Activated naive CD4-positive, alpha-beta T cell treated with Interleukin-2 at 50 U/mL for 16 hours (primary cell): Measurements from ENCODE around the gene PON1.

Experiments used
- DNase-seq: peaks from one replicate; pipeline ENCODE4 v3.0.0-alpha.2; 2020

The PON1 gene

GRCh38 chr7:95316588-95316987 lies 7.7 kb downstream of the PON1 start:
- DNase-seq, result no peak

- no peak for DNase-seq
Observed at GRCh38 chr7:95312561-95312960, 11.8 kb downstream of the PON1 start.

- DNase-seq, result no peak
Observed at GRCh38 chr7:95311389-95311788, 12.9 kb downstream of the PON1 start.

- DNase-seq, result no peak
Observed at GRCh38 chr7:95309951-95310350, 14.4 kb downstream of the PON1 start.

- DNase-seq, result no peak
Observed at GRCh38 chr7:95304990-95305389, 19.3 kb downstream of the PON1 start.

GRCh38 chr7:95303013-95303905 lies 21.1 kb downstream of the PON1 start:
- DNase-seq, result no peak

- DNase-seq, result no peak
Observed at GRCh38 chr7:95298091-95298490, 26.2 kb downstream of the PON1 start.

GRCh38 chr7:95297041-95297440 lies 27.3 kb downstream of the PON1 start:
- no peak for DNase-seq

- DNase-seq, result no peak
Observed at GRCh38 chr7:95296456-95296855, 27.9 kb downstream of the PON1 start.

- no peak for DNase-seq
Observed at GRCh38 chr7:95295397-95295796, 28.9 kb downstream of the PON1 start.

GRCh38 chr7:95290166-95290830 lies 34.0 kb downstream of the PON1 start:
- DNase-seq, result no peak

- no peak for DNase-seq
Observed at GRCh38 chr7:95286096-95286495, 38.2 kb downstream of the PON1 start.

- no peak for DNase-seq
Observed at GRCh38 chr7:95279417-95279816, 44.9 kb downstream of the PON1 start.

GRCh38 chr7:95276114-95276513 lies 48.2 kb downstream of the PON1 start:
- no peak for DNase-seq

- DNase-seq, result no peak
Observed at GRCh38 chr7:95269640-95270039, 54.7 kb downstream of the PON1 start.

- DNase-seq, result no peak
Observed at GRCh38 chr7:95267754-95268153, 56.6 kb downstream of the PON1 start.

GRCh38 chr7:95265634-95266033 lies 58.7 kb downstream of the PON1 start:
- no peak for DNase-seq

GRCh38 chr7:95264363-95264891 lies 59.9 kb downstream of the PON1 start:
- no peak for DNase-seq

GRCh38 chr7:95263785-95264362 lies 60.5 kb downstream of the PON1 start:
- no peak for DNase-seq

- no peak for DNase-seq
Observed at GRCh38 chr7:95262875-95263274, 61.5 kb downstream of the PON1 start.

- no peak for DNase-seq
Observed at GRCh38 chr7:95261895-95262415, 62.4 kb downstream of the PON1 start.

GRCh38 chr7:95255691-95256090 lies 68.6 kb downstream of the PON1 start:
- DNase-seq, result no peak

GRCh38 chr7:95253986-95254385 lies 70.3 kb downstream of the PON1 start:
- DNase-seq, result no peak

GRCh38 chr7:95251966-95252365 lies 72.4 kb downstream of the PON1 start:
- DNase-seq, result no peak
